Endothelial cell (in vitro differentiated cells): ENCODE results near the gene MEF2C. TPM values are rescaled to one million over a fixed set of nuclear protein-coding genes. Genes with fewer than 3 reads are reported as not detected.

Source experiments
- DNase-seq: peaks from one replicate; pipeline ENCODE4 v3.0.0; 2021; ENCODE audit warnings: low spot score
- H3K27ac Mint-ChIP-seq: one replicate; pipeline ENCODE4 v1.8.0; 2021; ENCODE audit warnings: mixed read lengths, inconsistent platforms; ENCODE audit not compliant: unreplicated experiment
- H3K27me3 Mint-ChIP-seq: one replicate; pipeline ENCODE4 v1.8.0; 2021; ENCODE audit warnings: mild to moderate bottlenecking, moderate library complexity, mixed read lengths, inconsistent platforms; ENCODE audit not compliant: unreplicated experiment
- H3K36me3 Mint-ChIP-seq: one replicate; pipeline ENCODE4 v1.8.0; 2021; ENCODE audit warnings: mild to moderate bottlenecking, low read depth, mixed read lengths, inconsistent platforms; ENCODE audit not compliant: unreplicated experiment
- H3K4me1 Mint-ChIP-seq: one replicate; pipeline ENCODE4 v1.8.0; 2021; ENCODE audit warnings: mild to moderate bottlenecking, mixed read lengths, inconsistent platforms; ENCODE audit not compliant: unreplicated experiment
- H3K4me3 Mint-ChIP-seq: one replicate; pipeline ENCODE4 v1.8.0; 2021; ENCODE audit warnings: mild to moderate bottlenecking, mixed read lengths, inconsistent platforms; ENCODE audit not compliant: unreplicated experiment
- H3K9me3 Mint-ChIP-seq: one replicate; pipeline ENCODE4 v1.8.0; 2021; ENCODE audit warnings: mixed read lengths, inconsistent platforms; ENCODE audit not compliant: unreplicated experiment
- CTCF ChIP-seq: fragments of 200-600 bp; sonication (generic); IDR thresholded peaks from one replicate; pipeline ENCODE4 v1.5.0; 2021; ENCODE audit warnings: antibody characterized with exemption; ENCODE audit not compliant: unreplicated experiment
- total RNA-seq: library from RNA; stranded (reverse); fragmentation: NEBNext Ultra II Directional; extraction: Animal tissue kit (Norgen Biotek cat#: 25700); gene quantifications from one replicate; pipeline ENCODE4 v1.2.1, GENCODE V29; 2021; ENCODE audit not compliant: unreplicated experiment

The MEF2C gene
- total RNA-seq, 1 donor from 2014 or later, result 134 TPM

DNA sequence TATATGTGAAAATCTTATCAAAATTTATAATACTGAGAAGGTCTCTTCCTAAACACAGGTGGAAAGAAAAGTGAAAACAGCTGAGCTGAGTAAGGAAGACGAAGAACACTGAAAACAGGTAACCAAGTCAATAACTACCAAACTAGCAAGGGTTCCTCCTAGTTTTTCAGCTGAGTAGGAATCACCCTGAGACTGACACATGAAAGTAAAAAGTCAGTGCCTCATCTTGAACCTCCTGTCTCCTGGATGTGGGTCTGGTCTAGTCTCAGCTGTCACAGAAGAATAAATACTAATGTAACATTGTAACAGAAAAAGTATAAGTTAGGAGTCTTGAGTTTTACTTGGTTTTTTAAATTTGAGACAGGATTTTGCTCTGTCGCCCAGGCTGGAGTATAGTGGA is 121.0 kb downstream of the MEF2C start:
- no peaks in the 10 kb centered on the region for H3K9me3 Mint-ChIP-seq
- H3K27ac Mint-ChIP-seq, result no peak overlapping the region
- H3K4me3 Mint-ChIP-seq, result no peak overlapping the region
- no peaks in the 10 kb centered on the region for H3K4me1 Mint-ChIP-seq
- H3K36me3 Mint-ChIP-seq, result peaks cover 34% of the 10 kb centered on the region
- TF ChIP-seq CTCF, result no peak
- H3K27me3 Mint-ChIP-seq, result no peaks in the 10 kb centered on the region
- no peak for DNase-seq

- DNase-seq, result no peak
- Mint-ChIP-seq H3K27ac (no peak overlapping the region), H3K4me1 (no peaks in the 10 kb centered on the region), H3K4me3 (no peak overlapping the region), H3K36me3 (peaks cover 34% of the 10 kb centered on the region), H3K9me3 (no peaks in the 10 kb centered on the region), H3K27me3 (no peaks in the 10 kb centered on the region)
- no peak for TF ChIP-seq CTCF
Measured at GRCh38 chr5:88761269-88761850, 121.6 kb downstream of the MEF2C start.

- Mint-ChIP-seq H3K9me3 (no peaks in the 10 kb centered on the region), H3K27ac (no peak overlapping the region), H3K4me1 (no peaks in the 10 kb centered on the region), H3K27me3 (no peaks in the 10 kb centered on the region), H3K4me3 (no peak overlapping the region), H3K36me3 (peaks cover 34% of the 10 kb centered on the region)
- no peak for DNase-seq
- TF ChIP-seq CTCF, result no peak
Measured at GRCh38 chr5:88760527-88760926, 122.5 kb downstream of the MEF2C start.

DNA sequence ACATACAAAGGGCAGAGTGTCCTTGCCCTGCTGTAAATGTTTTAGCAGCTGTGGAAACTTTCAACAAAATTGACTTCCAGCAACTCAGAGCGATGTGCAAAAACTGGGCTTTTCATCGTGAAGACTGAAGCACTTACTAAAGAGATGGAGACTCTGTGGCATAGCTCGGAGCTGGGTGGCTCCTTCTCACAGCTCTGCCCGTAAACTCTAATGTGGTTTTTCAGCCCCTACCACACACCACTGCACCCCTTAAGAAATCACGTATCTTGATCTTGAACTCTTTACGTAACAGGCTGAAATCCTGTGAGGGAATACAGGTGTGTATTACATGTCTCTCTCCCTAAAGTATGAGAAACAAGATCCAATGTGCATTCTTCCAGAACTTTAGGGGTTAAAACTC is 124.4 kb downstream of the MEF2C start:
- Mint-ChIP-seq H3K36me3 (peaks cover 41% of the 10 kb centered on the region), H3K9me3 (no peaks in the 10 kb centered on the region), H3K27ac (no peak overlapping the region), H3K27me3 (no peaks in the 10 kb centered on the region), H3K4me3 (no peak overlapping the region), H3K4me1 (peaks cover 3% of the 10 kb centered on the region)
- no peak for DNase-seq
- TF ChIP-seq CTCF, result no peak

GRCh38 chr5:88758184-88758583 is 124.8 kb downstream of the MEF2C start:
- peaks cover 3% of the 10 kb centered on the region for H3K4me1 Mint-ChIP-seq
- no peak for TF ChIP-seq CTCF
- H3K27me3 Mint-ChIP-seq, result no peaks in the 10 kb centered on the region
- H3K9me3 Mint-ChIP-seq, result no peaks in the 10 kb centered on the region
- H3K27ac Mint-ChIP-seq, result no peak overlapping the region
- no peak for DNase-seq
- peaks cover 43% of the 10 kb centered on the region for H3K36me3 Mint-ChIP-seq
- H3K4me3 Mint-ChIP-seq, result no peak overlapping the region
